Lower leg skin (tissue), 3 donors: Measurements from ENCODE around the gene NLN.

ENCODE experiments used
- CTCF ChIP-seq, 3 donors: fragments of 450-650 bp; IDR thresholded peaks; one replicate each; pipeline ENCODE4 v1.5.1; 2016; ENCODE audit warnings: antibody characterized with exemption in 3 of 3, mild to moderate bottlenecking in 3 of 3, moderate library complexity in 2 of 3
- POLR2A ChIP-seq, 2 donors: fragments of 450-650 bp; IDR thresholded peaks; one replicate each; pipeline ENCODE4 v1.6.1; 2016 to 2017; ENCODE audit warnings: antibody characterized with exemption in 2 of 2, mild to moderate bottlenecking in 1 of 2, moderate library complexity in 1 of 2

GRCh38 chr5:65808251-65808741 is 86.3 kb downstream of the NLN start:
- TF ChIP-seq CTCF (IDR thresholded peaks at IDR 0.05) (no peak), POLR2A (IDR thresholded peaks at IDR 0.05) (no peak)
